ENCODE results near the gene ARHGAP18.

Gene ARHGAP18

DNA sequence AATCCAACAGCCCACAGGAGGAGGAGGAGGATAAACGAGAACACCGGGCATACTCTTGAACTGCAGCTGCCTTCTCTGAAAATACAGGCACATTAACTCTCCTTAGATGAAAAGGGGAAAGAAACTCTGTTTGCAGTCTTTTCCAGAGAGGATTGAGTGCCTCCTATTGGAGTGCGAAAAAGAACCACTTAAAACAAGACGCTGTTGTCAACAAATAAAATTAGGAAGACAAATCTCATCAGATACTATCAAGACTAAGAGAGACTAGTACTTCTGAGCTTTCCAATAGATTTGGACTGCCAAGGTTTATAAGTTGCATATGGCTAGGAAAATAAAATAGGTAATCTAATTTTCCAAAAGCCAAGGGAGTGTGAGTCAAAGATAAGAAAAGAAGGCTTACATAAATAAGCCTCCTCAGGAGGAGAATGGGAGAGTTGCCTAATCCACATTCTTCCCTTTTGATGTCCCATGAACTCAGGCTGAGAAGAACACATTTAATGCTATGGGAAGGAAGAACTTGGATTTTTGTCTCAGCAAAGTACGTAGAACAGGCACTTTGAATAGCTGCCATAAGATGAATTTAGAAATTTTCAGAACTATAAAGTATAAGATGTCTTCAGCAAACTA is 154.7 kb downstream of the ARHGAP18 start:
- Histone ChIP-seq H3K9ac (ENCODE audit: low read depth in 1 of 2, low read length in 2 of 2) (no peak overlapping the region), H3K4me3 (ENCODE audit: low read length in 2 of 2) (no peak overlapping the region), H3K27ac (ENCODE audit: low read depth in 2 of 2, low read length in 2 of 2) (no peak overlapping the region), H3K4me1 (ENCODE audit: control insufficient read depth in 2 of 2, insufficient read depth in 2 of 2, low read length in 2 of 2) (no peaks in the 10 kb centered on the region), H3K36me3 (ENCODE audit: control insufficient read depth in 2 of 2, insufficient read depth in 2 of 2, low read length in 2 of 2) (no peaks in the 10 kb centered on the region), H3K9me3 (ENCODE audit: control insufficient read depth in 2 of 2, low read length in 2 of 2) (no peaks in the 10 kb centered on the region), H3K27me3 (ENCODE audit: control insufficient read depth in 2 of 2, insufficient read depth in 2 of 2, low read length in 2 of 2) (no peaks in the 10 kb centered on the region)

DNA sequence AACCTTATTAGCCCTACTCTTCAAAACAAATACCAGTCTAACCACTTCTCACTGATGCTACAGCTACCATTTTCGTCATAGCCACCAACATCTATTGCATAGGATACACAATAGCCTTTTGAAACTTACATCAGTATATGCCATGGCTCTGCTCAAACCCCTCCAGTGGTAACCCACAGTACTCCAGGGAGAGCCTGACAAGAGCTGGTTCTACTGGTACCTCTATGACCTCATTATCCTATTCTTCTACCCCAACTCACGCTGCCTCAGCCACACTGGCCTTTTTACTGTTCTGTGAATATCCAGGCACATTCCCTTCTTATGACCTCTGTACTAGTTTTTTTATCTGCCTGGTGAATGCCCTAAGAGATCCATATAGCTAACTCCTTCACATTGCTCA is 157.6 kb downstream of the ARHGAP18 start:
- Histone ChIP-seq H3K9me3 (ENCODE audit: control insufficient read depth in 2 of 2, low read length in 2 of 2) (no peaks in the 10 kb centered on the region), H3K36me3 (ENCODE audit: control insufficient read depth in 2 of 2, insufficient read depth in 2 of 2, low read length in 2 of 2) (no peaks in the 10 kb centered on the region)

DNA sequence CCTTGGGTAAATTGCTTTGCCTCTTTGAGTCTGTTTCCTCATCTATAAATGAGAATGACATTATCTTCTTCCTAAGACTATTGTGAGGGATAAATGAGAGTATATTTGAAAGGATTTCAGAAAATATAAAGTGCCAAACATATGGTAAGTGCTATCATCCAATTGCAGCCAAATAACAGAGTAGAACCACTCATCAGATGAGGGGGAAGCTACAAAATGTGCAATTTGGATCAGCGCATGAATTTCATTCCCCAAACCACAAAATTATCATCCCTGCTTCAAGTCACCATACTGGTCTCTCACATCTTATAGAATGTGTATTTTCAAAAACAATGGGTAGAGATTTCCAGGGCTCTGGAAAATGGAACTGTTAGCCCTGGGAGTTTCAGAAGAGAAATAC is 158.5 kb downstream of the ARHGAP18 start:
- Histone ChIP-seq H3K4me1 (ENCODE audit: control insufficient read depth in 2 of 2, insufficient read depth in 2 of 2, low read length in 2 of 2) (no peaks in the 10 kb centered on the region), H3K9me3 (ENCODE audit: control insufficient read depth in 2 of 2, low read length in 2 of 2) (no peaks in the 10 kb centered on the region), H3K36me3 (ENCODE audit: control insufficient read depth in 2 of 2, insufficient read depth in 2 of 2, low read length in 2 of 2) (no peaks in the 10 kb centered on the region), H3K27me3 (ENCODE audit: control insufficient read depth in 2 of 2, insufficient read depth in 2 of 2, low read length in 2 of 2) (no peaks in the 10 kb centered on the region), H3K9ac (ENCODE audit: low read depth in 1 of 2, low read length in 2 of 2) (no peak overlapping the region), H3K4me3 (ENCODE audit: low read length in 2 of 2) (no peak overlapping the region), H3K27ac (ENCODE audit: low read depth in 2 of 2, low read length in 2 of 2) (no peak overlapping the region)

More for the DNA sequence above, 157.6 kb downstream of the ARHGAP18 start:
- no peak overlapping the region for H3K9ac ChIP-seq (ENCODE audit: low read depth in 1 of 2, low read length in 2 of 2)
- no peaks in the 10 kb centered on the region for H3K4me1 ChIP-seq (ENCODE audit: control insufficient read depth in 2 of 2, insufficient read depth in 2 of 2, low read length in 2 of 2)
- no peaks in the 10 kb centered on the region for H3K27me3 ChIP-seq (ENCODE audit: control insufficient read depth in 2 of 2, insufficient read depth in 2 of 2, low read length in 2 of 2)
- H3K27ac ChIP-seq (ENCODE audit: low read depth in 2 of 2, low read length in 2 of 2) = no peak overlapping the region
- no peak overlapping the region for H3K4me3 ChIP-seq (ENCODE audit: low read length in 2 of 2)

DNA sequence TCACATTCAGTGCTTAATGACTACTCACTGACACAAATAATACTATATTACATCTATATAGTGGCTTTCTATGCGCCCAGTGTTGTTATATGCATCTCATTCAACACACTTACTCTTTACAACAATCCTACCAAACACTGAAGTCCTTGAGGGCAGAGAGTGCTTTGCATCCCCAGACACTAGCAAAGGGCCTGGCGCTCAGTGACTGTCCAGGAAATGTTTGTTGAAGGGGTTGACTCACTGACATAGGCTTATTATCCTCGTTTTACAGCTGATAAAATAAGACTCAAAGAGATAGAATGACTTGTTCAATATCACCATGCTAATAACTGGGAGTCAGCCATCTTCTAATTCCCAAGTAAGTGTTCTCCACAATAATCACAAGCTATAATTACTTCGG is 163.3 kb downstream of the ARHGAP18 start:
- Histone ChIP-seq H3K27me3 (ENCODE audit: control insufficient read depth in 2 of 2, insufficient read depth in 2 of 2, low read length in 2 of 2) (no peaks in the 10 kb centered on the region), H3K36me3 (ENCODE audit: control insufficient read depth in 2 of 2, insufficient read depth in 2 of 2, low read length in 2 of 2) (no peaks in the 10 kb centered on the region), H3K9ac (ENCODE audit: low read depth in 1 of 2, low read length in 2 of 2) (no peak overlapping the region), H3K27ac (ENCODE audit: low read depth in 2 of 2, low read length in 2 of 2) (no peak overlapping the region), H3K4me3 (ENCODE audit: low read length in 2 of 2) (no peak overlapping the region), H3K4me1 (ENCODE audit: control insufficient read depth in 2 of 2, insufficient read depth in 2 of 2, low read length in 2 of 2) (no peaks in the 10 kb centered on the region), H3K9me3 (ENCODE audit: control insufficient read depth in 2 of 2, low read length in 2 of 2) (no peaks in the 10 kb centered on the region)

DNA sequence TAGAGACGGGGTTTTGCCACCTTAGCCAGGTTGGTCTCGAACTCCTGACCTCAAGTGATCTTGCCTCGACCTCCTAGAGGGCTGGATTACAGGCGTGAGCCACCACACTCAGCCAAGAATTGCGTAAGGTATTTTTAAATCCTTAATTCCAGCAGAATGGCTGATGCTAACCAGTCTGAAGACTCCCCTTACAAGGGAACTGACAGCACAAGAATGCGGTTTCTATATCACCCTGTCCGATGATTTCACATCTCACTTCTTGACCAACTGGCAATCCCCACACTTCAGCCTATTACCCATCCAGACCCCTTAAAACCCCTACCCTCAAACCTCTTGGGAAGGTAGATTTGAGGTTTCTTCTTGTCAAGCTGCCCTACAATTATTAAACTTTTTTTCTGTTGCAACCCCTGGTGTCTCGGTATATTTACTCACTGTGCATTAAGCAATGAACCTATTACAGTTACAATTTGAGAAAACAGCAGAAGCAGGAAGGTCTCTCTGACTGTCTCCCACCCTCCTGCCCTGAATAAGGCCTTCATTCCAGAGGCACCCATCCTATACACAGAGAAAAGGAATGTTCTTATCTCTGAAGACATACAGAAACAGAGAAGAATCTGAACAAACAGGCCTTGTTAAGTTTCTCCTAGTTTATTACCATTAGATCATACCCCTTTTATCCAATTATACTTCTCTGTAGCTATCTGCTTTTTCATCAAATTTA is 164.9 kb downstream of the ARHGAP18 start:
- Histone ChIP-seq H3K9ac (ENCODE audit: low read depth in 1 of 2, low read length in 2 of 2) (no peak overlapping the region), H3K27me3 (ENCODE audit: control insufficient read depth in 2 of 2, insufficient read depth in 2 of 2, low read length in 2 of 2) (no peaks in the 10 kb centered on the region), H3K27ac (ENCODE audit: low read depth in 2 of 2, low read length in 2 of 2) (no peak overlapping the region), H3K9me3 (ENCODE audit: control insufficient read depth in 2 of 2, low read length in 2 of 2) (no peaks in the 10 kb centered on the region), H3K4me1 (ENCODE audit: control insufficient read depth in 2 of 2, insufficient read depth in 2 of 2, low read length in 2 of 2) (no peaks in the 10 kb centered on the region), H3K4me3 (ENCODE audit: low read length in 2 of 2) (no peak overlapping the region), H3K36me3 (ENCODE audit: control insufficient read depth in 2 of 2, insufficient read depth in 2 of 2, low read length in 2 of 2) (no peaks in the 10 kb centered on the region)

DNA sequence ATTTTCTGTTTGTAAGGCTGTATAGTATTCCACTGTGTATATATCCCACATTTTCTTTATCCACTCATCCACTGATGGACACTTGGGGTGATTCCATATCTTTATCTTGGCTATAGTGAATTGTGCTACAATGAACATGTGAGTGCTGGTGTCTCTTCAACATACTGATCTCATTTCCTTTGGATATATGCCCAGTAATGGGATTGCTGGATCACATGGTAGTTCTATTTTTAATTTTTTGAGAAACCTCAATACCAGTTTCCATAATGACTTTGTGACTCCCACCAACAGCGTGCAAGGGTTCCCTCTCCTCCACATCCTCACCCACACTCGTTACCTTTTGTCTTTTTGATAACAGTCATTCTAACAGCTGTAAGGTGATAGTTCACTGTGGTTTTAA is 166.0 kb downstream of the ARHGAP18 start:
- H3K4me1 ChIP-seq (ENCODE audit: control insufficient read depth in 2 of 2, insufficient read depth in 2 of 2, low read length in 2 of 2) = no peaks in the 10 kb centered on the region
- H3K27me3 ChIP-seq (ENCODE audit: control insufficient read depth in 2 of 2, insufficient read depth in 2 of 2, low read length in 2 of 2) = no peaks in the 10 kb centered on the region
- no peak overlapping the region for H3K27ac ChIP-seq (ENCODE audit: low read depth in 2 of 2, low read length in 2 of 2)
- no peaks in the 10 kb centered on the region for H3K36me3 ChIP-seq (ENCODE audit: control insufficient read depth in 2 of 2, insufficient read depth in 2 of 2, low read length in 2 of 2)
- no peak overlapping the region for H3K9ac ChIP-seq (ENCODE audit: low read depth in 1 of 2, low read length in 2 of 2)
- no peak overlapping the region for H3K4me3 ChIP-seq (ENCODE audit: low read length in 2 of 2)
- H3K9me3 ChIP-seq (ENCODE audit: control insufficient read depth in 2 of 2, low read length in 2 of 2) = no peaks in the 10 kb centered on the region

DNA sequence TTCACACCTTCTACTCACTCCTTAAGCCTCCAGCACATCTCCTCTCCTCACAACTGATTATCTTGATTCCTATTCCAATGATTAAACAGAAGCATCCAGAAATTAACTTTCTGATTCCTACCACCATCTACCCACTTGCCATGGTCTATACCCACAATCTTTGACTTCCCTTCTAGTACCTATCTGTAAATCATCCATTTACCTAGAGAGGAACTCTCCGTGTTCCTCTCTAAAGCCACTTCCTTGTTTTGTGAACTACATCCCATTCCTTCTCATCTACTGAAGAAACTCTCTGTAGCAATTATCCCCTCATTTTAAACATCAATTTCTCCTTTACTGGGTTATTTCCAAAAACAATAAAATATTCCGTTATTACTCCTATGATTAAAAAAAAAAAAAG is 167.3 kb downstream of the ARHGAP18 start:
- H3K9ac ChIP-seq (ENCODE audit: low read depth in 1 of 2, low read length in 2 of 2) = no peak overlapping the region
- H3K27me3 ChIP-seq (ENCODE audit: control insufficient read depth in 2 of 2, insufficient read depth in 2 of 2, low read length in 2 of 2) = no peaks in the 10 kb centered on the region
- no peak overlapping the region for H3K27ac ChIP-seq (ENCODE audit: low read depth in 2 of 2, low read length in 2 of 2)
- no peaks in the 10 kb centered on the region for H3K9me3 ChIP-seq (ENCODE audit: control insufficient read depth in 2 of 2, low read length in 2 of 2)
- no peaks in the 10 kb centered on the region for H3K36me3 ChIP-seq (ENCODE audit: control insufficient read depth in 2 of 2, insufficient read depth in 2 of 2, low read length in 2 of 2)
- no peaks in the 10 kb centered on the region for H3K4me1 ChIP-seq (ENCODE audit: control insufficient read depth in 2 of 2, insufficient read depth in 2 of 2, low read length in 2 of 2)
- no peak overlapping the region for H3K4me3 ChIP-seq (ENCODE audit: low read length in 2 of 2)

DNA sequence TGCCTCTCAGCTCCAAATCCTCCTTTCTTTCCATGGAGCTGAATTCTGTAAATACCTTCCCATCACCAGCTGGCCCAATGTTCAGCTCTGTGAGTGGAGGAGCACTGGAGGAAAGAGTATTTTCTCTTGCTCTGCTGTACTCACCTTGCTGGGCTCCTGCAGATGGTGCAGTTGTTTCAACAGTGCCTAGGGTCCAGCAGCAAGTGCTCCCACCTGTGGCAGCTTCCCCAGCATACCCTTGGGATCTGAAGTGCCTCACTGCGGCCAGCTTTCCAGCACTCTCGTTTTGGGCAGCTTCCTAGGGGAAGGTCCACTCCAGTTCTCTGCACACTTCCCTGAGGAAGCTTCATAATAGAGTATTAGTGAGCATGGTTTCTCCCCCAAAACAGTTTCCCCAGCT is 170.9 kb downstream of the ARHGAP18 start:
- Histone ChIP-seq H3K36me3 (ENCODE audit: control insufficient read depth in 2 of 2, insufficient read depth in 2 of 2, low read length in 2 of 2) (no peaks in the 10 kb centered on the region), H3K27me3 (ENCODE audit: control insufficient read depth in 2 of 2, insufficient read depth in 2 of 2, low read length in 2 of 2) (no peaks in the 10 kb centered on the region), H3K9me3 (ENCODE audit: control insufficient read depth in 2 of 2, low read length in 2 of 2) (no peaks in the 10 kb centered on the region)

DNA sequence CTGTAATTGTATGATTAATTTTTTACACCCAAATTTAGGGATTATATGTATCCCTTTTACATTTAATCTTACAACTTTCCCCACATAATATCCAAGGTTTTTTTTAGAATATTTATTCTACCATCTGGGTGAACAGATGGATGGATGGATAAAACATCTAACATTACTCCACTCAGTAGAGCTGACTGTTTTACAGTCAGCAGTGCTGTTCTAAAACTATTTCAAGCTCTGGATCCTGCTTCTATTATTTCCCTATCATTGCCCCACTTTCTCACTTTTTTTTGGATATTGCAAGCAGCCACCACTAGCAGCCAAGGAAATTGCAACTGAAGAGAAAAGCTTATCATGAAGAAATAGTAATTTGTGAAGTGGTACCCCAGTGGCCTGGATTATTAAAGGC is 173.7 kb downstream of the ARHGAP18 start:
- Histone ChIP-seq H3K9me3 (ENCODE audit: control insufficient read depth in 2 of 2, low read length in 2 of 2) (no peaks in the 10 kb centered on the region), H3K9ac (ENCODE audit: low read depth in 1 of 2, low read length in 2 of 2) (no peak overlapping the region), H3K27ac (ENCODE audit: low read depth in 2 of 2, low read length in 2 of 2) (no peak overlapping the region), H3K4me1 (ENCODE audit: control insufficient read depth in 2 of 2, insufficient read depth in 2 of 2, low read length in 2 of 2) (no peaks in the 10 kb centered on the region), H3K4me3 (ENCODE audit: low read length in 2 of 2) (no peak overlapping the region), H3K27me3 (ENCODE audit: control insufficient read depth in 2 of 2, insufficient read depth in 2 of 2, low read length in 2 of 2) (no peaks in the 10 kb centered on the region), H3K36me3 (ENCODE audit: control insufficient read depth in 2 of 2, insufficient read depth in 2 of 2, low read length in 2 of 2) (no peaks in the 10 kb centered on the region)

More for the DNA sequence above, 170.9 kb downstream of the ARHGAP18 start:
- no peak overlapping the region for H3K27ac ChIP-seq (ENCODE audit: low read depth in 2 of 2, low read length in 2 of 2)
- no peaks in the 10 kb centered on the region for H3K4me1 ChIP-seq (ENCODE audit: control insufficient read depth in 2 of 2, insufficient read depth in 2 of 2, low read length in 2 of 2)
- H3K4me3 ChIP-seq (ENCODE audit: low read length in 2 of 2) = no peak overlapping the region
- H3K9ac ChIP-seq (ENCODE audit: low read depth in 1 of 2, low read length in 2 of 2) = no peak overlapping the region

DNA sequence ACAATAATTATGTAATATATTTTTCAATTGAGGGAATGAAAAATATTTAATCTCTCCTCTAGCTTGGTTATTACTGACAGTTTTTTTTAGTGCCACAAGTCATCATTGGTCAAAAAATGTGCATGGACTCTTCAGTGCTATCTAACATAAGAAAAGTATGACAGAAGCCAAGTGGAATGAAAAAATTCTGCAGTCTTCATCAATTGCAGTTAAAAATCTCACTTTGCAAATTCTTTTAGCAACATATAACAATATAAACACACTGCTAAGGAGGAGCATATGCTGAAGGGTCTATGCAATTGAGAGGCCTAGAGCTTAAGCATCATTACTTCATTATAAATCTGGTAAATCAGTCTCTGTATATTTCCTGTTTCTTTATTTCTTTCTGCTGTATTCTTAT is 175.1 kb downstream of the ARHGAP18 start:
- Histone ChIP-seq H3K9ac (ENCODE audit: low read depth in 1 of 2, low read length in 2 of 2) (no peak overlapping the region), H3K36me3 (ENCODE audit: control insufficient read depth in 2 of 2, insufficient read depth in 2 of 2, low read length in 2 of 2) (no peaks in the 10 kb centered on the region), H3K9me3 (ENCODE audit: control insufficient read depth in 2 of 2, low read length in 2 of 2) (no peaks in the 10 kb centered on the region), H3K27me3 (ENCODE audit: control insufficient read depth in 2 of 2, insufficient read depth in 2 of 2, low read length in 2 of 2) (no peaks in the 10 kb centered on the region), H3K4me3 (ENCODE audit: low read length in 2 of 2) (no peak overlapping the region), H3K27ac (ENCODE audit: low read depth in 2 of 2, low read length in 2 of 2) (no peak overlapping the region), H3K4me1 (ENCODE audit: control insufficient read depth in 2 of 2, insufficient read depth in 2 of 2, low read length in 2 of 2) (no peaks in the 10 kb centered on the region)
